ENCODE results near the gene CCDC157. TPM values are rescaled to one million over a fixed set of nuclear protein-coding genes. Genes with fewer than 3 reads are reported as not detected.

CCDC157 gene
- total RNA-seq, 1 experiment from 2014 or later: 3.5 TPM

- ChIA-PET POLR2A (ENCODE audit: unreplicated experiment) (no interaction called here), CTCF (interaction anchor here (0.6 to 1.0 kb wide), 6 partner anchors 30 to 1312 kb away, joined by 3 to 21 read pairs (median 6); partner anchors contain the start of genes CCDC157 and SF3A1)
- H3K27me3 ChIP-seq (ENCODE audit: low read length): no peaks in the 10 kb centered on the region
- H3K4me3 ChIP-seq (ENCODE audit: low read length): peak within 1 kb of the TSS; percentile 76
- H3K4me2 ChIP-seq (ENCODE audit: low read length): peak within 1 kb of the TSS; percentile 95
- H3K4me1 ChIP-seq (ENCODE audit: insufficient read depth, low read length): peaks cover 8% of the 10 kb centered on the region; the same call in 1 of the 2 replicates
- no peak for TF ChIP-seq EZH2phosphoT487 (IDR thresholded peaks at IDR 0.05; ENCODE audit: borderline replicate concordance, low read length)
- TF ChIP-seq, protein P1, sequence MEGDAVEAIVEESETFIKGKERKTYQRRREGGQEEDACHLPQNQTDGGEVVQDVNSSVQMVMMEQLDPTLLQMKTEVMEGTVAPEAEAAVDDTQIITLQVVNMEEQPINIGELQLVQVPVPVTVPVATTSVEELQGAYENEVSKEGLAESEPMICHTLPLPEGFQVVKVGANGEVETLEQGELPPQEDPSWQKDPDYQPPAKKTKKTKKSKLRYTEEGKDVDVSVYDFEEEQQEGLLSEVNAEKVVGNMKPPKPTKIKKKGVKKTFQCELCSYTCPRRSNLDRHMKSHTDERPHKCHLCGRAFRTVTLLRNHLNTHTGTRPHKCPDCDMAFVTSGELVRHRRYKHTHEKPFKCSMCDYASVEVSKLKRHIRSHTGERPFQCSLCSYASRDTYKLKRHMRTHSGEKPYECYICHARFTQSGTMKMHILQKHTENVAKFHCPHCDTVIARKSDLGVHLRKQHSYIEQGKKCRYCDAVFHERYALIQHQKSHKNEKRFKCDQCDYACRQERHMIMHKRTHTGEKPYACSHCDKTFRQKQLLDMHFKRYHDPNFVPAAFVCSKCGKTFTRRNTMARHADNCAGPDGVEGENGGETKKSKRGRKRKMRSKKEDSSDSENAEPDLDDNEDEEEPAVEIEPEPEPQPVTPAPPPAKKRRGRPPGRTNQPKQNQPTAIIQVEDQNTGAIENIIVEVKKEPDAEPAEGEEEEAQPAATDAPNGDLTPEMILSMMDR (conservative IDR thresholded peaks at IDR 0.05; ENCODE audit: low read depth, low read length): peak; percentile 71
- H3K27ac ChIP-seq (ENCODE audit: low read length): no peak within 1 kb of the TSS
- H3K9me3 ChIP-seq (ENCODE audit: low read length): no peaks in the 10 kb centered on the region
- H3K36me3 ChIP-seq (ENCODE audit: low read depth, low read length): no peaks in the 10 kb centered on the region
- H3F3A ChIP-seq (ENCODE audit: low read length, unreplicated experiment): no peaks in the 10 kb centered on the region
- BruUV-seq (replicated peaks): no TSS peak
- intact Hi-C loops (cut with micrococcal nuclease): no loop called here
- H3K9me2 ChIP-seq (replicated peaks; ENCODE audit: low read length): no peaks in the 10 kb centered on the region
- ATAC-seq: peak; percentile 89
- H3K9ac ChIP-seq (ENCODE audit: low read length): peak within 1 kb of the TSS; percentile 76
- H4K20me1 ChIP-seq (ENCODE audit: low read length): no peaks in the 10 kb centered on the region
- no peaks in the 10 kb centered on the region for H3K79me2 ChIP-seq (ENCODE audit: low read length)
- peak; percentile 80 for DNase-seq
- H2AFZ ChIP-seq (ENCODE audit: low read length): peak within 1 kb of the TSS; percentile 85
Observed at GRCh38 chr22:30386960-30387827, 30.4 kb downstream of the CCDC157 start, which contains the start of gene RNF215. Gene RNF215, minus strand, starts transcription at chr22:30387411. Its CDS starts 98 bp downstream, at chr22:30387313.

DNA sequence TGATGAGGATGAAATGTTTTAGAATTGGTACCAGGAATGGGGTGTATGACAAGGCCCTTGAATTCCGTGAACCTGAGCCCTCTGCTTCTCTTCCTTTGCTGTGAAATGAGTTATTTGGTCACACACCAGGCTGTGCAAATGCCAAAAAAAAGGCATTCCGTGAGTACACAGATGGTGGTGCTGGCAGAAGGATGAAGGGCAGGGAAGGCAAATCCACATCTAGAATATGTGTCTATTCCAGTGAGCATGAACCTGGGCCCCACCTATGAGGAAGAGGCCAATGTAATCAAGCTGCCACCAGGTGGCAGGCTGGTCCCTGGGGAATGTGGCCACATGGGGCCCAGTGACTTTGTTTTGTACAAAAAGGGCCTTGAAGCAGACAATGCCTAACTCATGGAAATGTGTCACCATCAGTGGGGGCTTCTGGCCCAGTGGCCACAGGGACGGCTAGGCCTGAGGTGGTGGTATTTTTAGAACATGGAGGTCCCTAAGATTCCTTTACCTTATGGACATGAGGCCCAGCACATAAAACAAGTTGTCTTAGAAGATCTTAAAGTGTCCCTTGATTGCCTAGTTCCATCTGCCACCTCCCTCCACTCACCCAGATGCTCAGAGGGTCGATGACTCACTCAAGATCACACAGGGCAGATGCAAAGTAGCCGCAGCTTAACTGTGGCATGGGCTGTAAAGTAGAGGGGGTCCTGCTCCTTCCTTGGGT lies 34.3 kb downstream of the CCDC157 start:
- POLR2A ChIA-PET (ENCODE audit: unreplicated experiment): no interaction called here
- intact Hi-C loops (cut with micrococcal nuclease): loop anchor here (1.0 kb wide), 2 partner anchors 35 to 94 kb away; no protein-coding TSS in a partner anchor
- no TSS peak for BruUV-seq (replicated peaks)
- Histone ChIP-seq H3K9ac (ENCODE audit: low read length) (no peak overlapping the region), H3K27me3 (ENCODE audit: low read length) (no peaks in the 10 kb centered on the region), H3F3A (ENCODE audit: low read length, unreplicated experiment) (no peaks in the 10 kb centered on the region), H3K4me3 (ENCODE audit: low read length) (no peak overlapping the region), H3K4me1 (ENCODE audit: insufficient read depth, low read length) (peaks cover 7% of the 10 kb centered on the region; the same call in 1 of the 2 replicates), H3K9me2 (replicated peaks; ENCODE audit: low read length) (no peaks in the 10 kb centered on the region), H3K4me2 (ENCODE audit: low read length) (no peak overlapping the region), H3K36me3 (ENCODE audit: low read depth, low read length) (no peaks in the 10 kb centered on the region), H3K79me2 (ENCODE audit: low read length) (no peaks in the 10 kb centered on the region), H4K20me1 (ENCODE audit: low read length) (no peaks in the 10 kb centered on the region), H2AFZ (ENCODE audit: low read length) (no peak overlapping the region), H3K27ac (ENCODE audit: low read length) (no peak overlapping the region), H3K9me3 (ENCODE audit: low read length) (no peaks in the 10 kb centered on the region)
- DNase-seq (peak; percentile 77), ATAC-seq (peak; percentile 25; the same call in 1 of the 2 replicates)
- TF ChIP-seq EZH2 (IDR thresholded peaks at IDR 0.05; ENCODE audit: low read length, unreplicated experiment): no peak
- TF ChIP-seq, protein P1 (conservative IDR thresholded peaks at IDR 0.05; ENCODE audit: low read depth, low read length): peak; percentile 75
- TF ChIP-seq EZH2phosphoT487 (IDR thresholded peaks at IDR 0.05; ENCODE audit: borderline replicate concordance, low read length): no peak
- CTCF ChIA-PET: no interaction called here

Measured in PC-3 (cell line).